Transverse colon (tissue), 4 donors: Measurements from ENCODE around the gene PARP12.

Source experiments
- CTCF ChIP-seq, 5 experiments: fragments of 200-600 bp in 3 of 5; fragments of 450-650 bp in 2 of 5; sonication (generic) in 3 of 5; IDR thresholded peaks; 1 replicate in 2 of 5; 2 replicates in 3 of 5; pipeline ENCODE4 v1.5.1; 2016 to 2017; ENCODE audit warnings: antibody characterized with exemption in 5 of 5, inconsistent platforms in 3 of 5, mild to moderate bottlenecking in 2 of 5, moderate library complexity in 1 of 5
- POLR2A ChIP-seq: fragments of 450-650 bp; IDR thresholded peaks from one replicate; pipeline ENCODE4 v1.6.1; 2016; ENCODE audit warnings: antibody characterized with exemption, mild to moderate bottlenecking, moderate library complexity
- POLR2AphosphoS5 ChIP-seq, 3 donors: sonication (generic); formaldehyde crosslinking; IDR thresholded peaks; one replicate each; pipeline ENCODE4 v1.6.1; 2016; ENCODE audit warnings: antibody characterized with exemption in 3 of 3

GRCh38 chr7:139993592-139993991, 69.2 kb downstream of the PARP12 start:
- TF ChIP-seq CTCF (IDR thresholded peaks at IDR 0.05) (no peak), POLR2A (no peak), POLR2AphosphoS5 (IDR thresholded peaks at IDR 0.05) (no peak)
